GM12878 (cell line): ENCODE data around the gene NAP1L4. TPM values are rescaled to one million over a fixed set of nuclear protein-coding genes. Genes with fewer than 3 reads are reported as not detected.

Source experiments
- ATAC-seq: fragments of 200-7000 bp; cut with Tn5 transposase; 3 replicates; pipeline ENCODE4 v1.9.1; 2020; ENCODE audit warnings: mild to moderate bottlenecking, moderate library complexity
- BruUV-seq: library from RNA; stranded (reverse); fragments of 400-500 nt; replicated peaks from 2 replicates; lab custom pipeline; 2021; lab: Mats Ljungman, UMichigan
- CTCF ChIA-PET: fragments of 300-600 bp; sonication (Branson Sonifier 250); formaldehyde crosslinking; extraction: SDS; loops from one replicate; lab custom pipeline; 2021; ENCODE audit warnings: inconsistent platforms; lab: Yijun Ruan, JAX
- POLR2A ChIA-PET: fragments of 350-600 bp; formaldehyde crosslinking; extraction: SDS; loops from one replicate; lab custom pipeline; 2021; ENCODE audit warnings: inconsistent platforms; lab: Charles Lee
- RAD21 ChIA-PET: fragments of 300-600 bp; sonication (Branson Sonifier 250); formaldehyde crosslinking; loops from one replicate; lab custom pipeline; 2023; ENCODE audit warnings: antibody characterized with exemption; ENCODE audit not compliant: unreplicated experiment; lab: Charles Lee
- SMC1A ChIA-PET: fragments of 300-600 bp; sonication (Branson Sonifier 250); formaldehyde crosslinking; loops from one replicate; lab custom pipeline; 2023; ENCODE audit not compliant: unreplicated experiment, uncharacterized antibody; lab: Charles Lee
- DNase-seq: peaks from one replicate; pipeline ENCODE4 v3.0.0-alpha.2; 2011; ENCODE audit warnings: low read depth, low spot score
- FAIRE-seq: peaks from 3 replicates; lab custom pipeline; 2011; peaks lifted over from hg19 to GRCh38; lab: Jason Lieb, UNC
- H2AFZ ChIP-seq: 2 replicates; pipeline ENCODE4 v1.6.0; 2011; ENCODE audit warnings: low read depth, low read length, control low read depth; ENCODE audit not compliant: control insufficient read depth
- H3K27ac ChIP-seq: 2 replicates; pipeline ENCODE4 v1.5.1; 2011; ENCODE audit warnings: control low read depth; ENCODE audit not compliant: control insufficient read depth, insufficient read depth
- H3K27me3 ChIP-seq, 2 experiments: replicated peaks in 1 of 2; 2 replicates each; pipeline versions ENCODE4 v1.6.0 to v1.6.1; 2011; ENCODE audit warnings: low read length in 1 of 2; ENCODE audit not compliant: control insufficient read depth in 2 of 2, insufficient read depth in 2 of 2
- H3K36me3 ChIP-seq, 2 experiments: 2 replicates each; pipeline ENCODE4 v1.5.1; 2011; ENCODE audit warnings: low read length in 1 of 2; ENCODE audit not compliant: control insufficient read depth in 2 of 2, insufficient read depth in 2 of 2
- H3K4me1 ChIP-seq: 2 replicates; pipeline ENCODE4 v1.6.1; 2011; ENCODE audit warnings: mild to moderate bottlenecking, low read length, moderate library complexity, mixed read lengths; ENCODE audit not compliant: control insufficient read depth, insufficient read depth
- H3K4me2 ChIP-seq: 2 replicates; pipeline ENCODE4 v1.6.0; 2011; ENCODE audit warnings: control low read depth; ENCODE audit not compliant: control insufficient read depth, insufficient read depth
- H3K4me3 ChIP-seq: fragments of 200-600 bp; sonication (generic); 2 replicates; pipeline ENCODE4 v1.5.1; 2016
- H3K79me2 ChIP-seq: 2 replicates; pipeline ENCODE4 v1.6.0; 2011; ENCODE audit warnings: low read length; ENCODE audit not compliant: control insufficient read depth, insufficient read depth
- H3K9ac ChIP-seq: 2 replicates; pipeline ENCODE4 v1.8.0; 2011; ENCODE audit warnings: low read length, control low read depth, mixed read lengths; ENCODE audit not compliant: control insufficient read depth, insufficient read depth
- H3K9me3 ChIP-seq: replicated peaks from 3 replicates; pipeline ENCODE4 v1.5.1; 2011; ENCODE audit warnings: mild to moderate bottlenecking, low read length; ENCODE audit not compliant: control insufficient read depth, insufficient read depth
- H4K20me1 ChIP-seq: 2 replicates; pipeline ENCODE4 v1.6.0; 2011; ENCODE audit not compliant: control insufficient read depth, insufficient read depth
- ATF3 ChIP-seq: IDR thresholded peaks from 2 replicates; pipeline ENCODE4 v1.6.1; 2011; ENCODE audit warnings: low read depth, mild to moderate bottlenecking, low read length, moderate library complexity, borderline replicate concordance; ENCODE audit errors: extremely low read depth
- ATF7 ChIP-seq: fragments of 450-650 bp; IDR thresholded peaks from 2 replicates; pipeline ENCODE4 v1.6.1; 2016; ENCODE audit warnings: low read depth, mild to moderate bottlenecking
- BHLHE40 ChIP-seq, 2 experiments: fragments of 450-650 bp in 1 of 2; IDR thresholded peaks; 2 replicates each; pipeline ENCODE4 v1.6.1; 2011 to 2017; ENCODE audit warnings: low read depth in 2 of 2, borderline replicate concordance in 1 of 2, improper control_type of control experiment in 1 of 2, low read length in 1 of 2, mild to moderate bottlenecking in 1 of 2
- BMI1 ChIP-seq: fragments of 450-650 bp; IDR thresholded peaks from 2 replicates; pipeline ENCODE4 v1.6.1; 2016; ENCODE audit warnings: mild to moderate bottlenecking, moderate library complexity, borderline replicate concordance
- EZH2 ChIP-seq: IDR thresholded peaks from 2 replicates; pipeline ENCODE4 v1.6.1; 2012; ENCODE audit warnings: low read depth, mild to moderate bottlenecking, control low read depth, inconsistent platforms, low read length, borderline replicate concordance; ENCODE audit not compliant: control insufficient read depth
- JUNB ChIP-seq: IDR thresholded peaks from 2 replicates; pipeline ENCODE4 v1.6.1; 2016; ENCODE audit warnings: antibody characterized with exemption, mild to moderate bottlenecking
- MEF2A ChIP-seq: IDR thresholded peaks from 2 replicates; pipeline ENCODE4 v1.6.1; 2011; ENCODE audit warnings: low read depth, mild to moderate bottlenecking, low read length, moderate library complexity; ENCODE audit not compliant: insufficient read depth
- MEF2B ChIP-seq: fragments of 450-650 bp; IDR thresholded peaks from 2 replicates; pipeline ENCODE4 v1.6.1; 2018; ENCODE audit warnings: mild to moderate bottlenecking, moderate library complexity; ENCODE audit not compliant: partially characterized antibody, poor library complexity, severe bottlenecking
- NFIC ChIP-seq: IDR thresholded peaks from 2 replicates; pipeline ENCODE4 v1.6.1; 2012; ENCODE audit warnings: low read depth, mild to moderate bottlenecking, inconsistent platforms, low read length, moderate library complexity
- RAD51 ChIP-seq: fragments of 450-650 bp; IDR thresholded peaks from 2 replicates; pipeline ENCODE4 v1.6.1; 2016; ENCODE audit warnings: moderate library complexity, mild to moderate bottlenecking, inconsistent platforms
- RUNX3 ChIP-seq: IDR thresholded peaks from 2 replicates; pipeline ENCODE4 v1.6.1; 2012; ENCODE audit warnings: low read length, inconsistent platforms
- SPI1 ChIP-seq: IDR thresholded peaks from 2 replicates; pipeline ENCODE4 v1.6.1; 2011; ENCODE audit warnings: low read depth, mild to moderate bottlenecking, low read length, moderate library complexity, borderline replicate concordance; ENCODE audit not compliant: insufficient read depth
- TARDBP ChIP-seq: IDR thresholded peaks from 2 replicates; pipeline ENCODE4 v1.6.1; 2016; ENCODE audit warnings: borderline replicate concordance
- TBL1XR1 ChIP-seq: IDR thresholded peaks from 2 replicates; pipeline ENCODE4 v1.6.1; 2012; ENCODE audit warnings: low read depth, low read length, improper control_type of control experiment
- USF1 ChIP-seq: IDR thresholded peaks from 2 replicates; pipeline ENCODE4 v1.6.1; 2011; ENCODE audit warnings: borderline replicate concordance, low read depth, mild to moderate bottlenecking, moderate library complexity, mixed read lengths, low read length; ENCODE audit not compliant: insufficient read depth; ENCODE audit errors: extremely low read length
- USF2 ChIP-seq: IDR thresholded peaks from 2 replicates; pipeline ENCODE4 v1.6.1; 2011; ENCODE audit warnings: low read depth, low read length, improper control_type of control experiment, borderline replicate concordance
- WGBS: methylation state at CpG from one replicate; pipeline ENCODE4 v1.1.6; 2016; ENCODE audit warnings: low lambda C conversion rate; ENCODE audit not compliant: insufficient replicate concordance, insufficient coverage; ENCODE audit errors: missing lambda C conversion rate; 5-methylcytosine and 5-hydroxymethylcytosine counted together
- in situ Hi-C: fragments of 300-500 bp; cut with MboI; formaldehyde crosslinking; loops from 9 replicates; pipeline ENCODE4 v1.14.3; 2018; ENCODE audit warnings: mixed read lengths
- intact Hi-C: fragments of 100-400 bp; cut with micrococcal nuclease; formaldehyde crosslinking; loops from one replicate; pipeline ENCODE4 v1.14.2; 2022; ENCODE audit not compliant: unreplicated experiment
- polyA plus RNA-seq, 11 experiments: library from polyadenylated mRNA; depleted of rRNA in 4 of 11; unstranded in 6 of 11; stranded (reverse) in 5 of 11; fragments of >200 nt; fragmentation: Nextera tagmentation in 4 of 11; fragmentation: Illumina TruSeq in 1 of 11; extraction: Ambion mirVana in 4 of 11; extraction: Trizol in 1 of 11; gene quantifications; 1 replicate in 1 of 11; 2 replicates in 10 of 11; pipeline versions ENCODE4 v1.2.1 to v1.2.3, GENCODE V29; 2011 to 2016; ENCODE audit warnings: inconsistent platforms in 2 of 11, missing spikeins in 2 of 11, low read depth in 1 of 11
- total RNA-seq, 4 experiments: library from RNA; depleted of rRNA in 3 of 4; stranded (reverse); fragments of >200 nt in 3 of 4; fragmentation: Illumina TruSeq in 1 of 4; extraction: Trizol in 1 of 4; gene quantifications; 2 replicates each; pipeline versions ENCODE4 v1.2.1 to v1.2.3, GENCODE V29; 2013 to 2021
- TF ChIP-seq, protein P1 (sequence below): fragments of 450-650 bp; IDR thresholded peaks from 2 replicates; pipeline ENCODE4 v1.6.1; 2017; ENCODE audit warnings: mild to moderate bottlenecking, moderate library complexity

NAP1L4 gene
- total and polyA plus RNA-seq, 10 of the 15 experiments (the other 5 are each of a cell fraction or from before 2014, with no cell fraction given) = 24.8 to 198 (median 114) TPM

GRCh38 chr11:3036419-3036818 is 44.3 kb upstream of the NAP1L4 start:
- Histone ChIP-seq H3K4me2 (peak overlapping the region; percentile 72), H3K79me2 (no peaks in the 10 kb centered on the region; the same call in 1 of the 2 replicates), H3K4me3 (0 out of 2 replicates have a peak overlapping the region, but pooled peaks have one; percentile 2), H3K27ac (peak overlapping the region; percentile 69), H3K9me3 (no peaks in the 10 kb centered on the region), H4K20me1 (no peaks in the 10 kb centered on the region), H3K36me3 (peaks cover 26 to 42% of the 10 kb centered on the region in 2 experiments), H3K27me3 (no peaks in the 10 kb centered on the region), H3K4me1 (peaks cover 29% of the 10 kb centered on the region), H2AFZ (peak overlapping the region; percentile 68), H3K9ac (peak overlapping the region; percentile 21; the same call in 1 of the 2 replicates)
- no TSS peak for BruUV-seq
- intact Hi-C loops (no loop called here), in situ Hi-C loops (no loop called here)
- ChIA-PET CTCF (interaction anchor here (0.9 to 6.6 kb wide), 8 partner anchors 12 to 504 kb away, joined by 3 to 143 read pairs (median 11); no protein-coding TSS in a partner anchor), RAD21 (interaction anchor here (1.1 to 4.6 kb wide), 4 partner anchors 10 to 54 kb away, joined by 3 to 51 read pairs (median 3); no protein-coding TSS in a partner anchor), POLR2A (no interaction called here), SMC1A (interaction anchor here (0.7 to 5.6 kb wide), 6 partner anchors 14 to 54 kb away, joined by 3 to 47 read pairs (median 6); no protein-coding TSS in a partner anchor)
- peak; percentile 31 for FAIRE-seq
- 51% methylated on average over 5 of the region's 5 CpGs for WGBS
- peak; percentile 49 for ATAC-seq
- DNase-seq = peak; percentile 19
- TF ChIP-seq USF1 = peak; percentile 6
- peak; percentile 18; the same call in 1 of the 2 replicates for TF ChIP-seq ATF3
- TF ChIP-seq MEF2A = peak; percentile 82; the same call in 1 of the 2 replicates
- TF ChIP-seq RUNX3 = peak; percentile 57; the same call in 1 of the 2 replicates
- peak; percentile 79 for TF ChIP-seq RAD51
- TF ChIP-seq TBL1XR1 = no peak
- TF ChIP-seq, protein P1, sequence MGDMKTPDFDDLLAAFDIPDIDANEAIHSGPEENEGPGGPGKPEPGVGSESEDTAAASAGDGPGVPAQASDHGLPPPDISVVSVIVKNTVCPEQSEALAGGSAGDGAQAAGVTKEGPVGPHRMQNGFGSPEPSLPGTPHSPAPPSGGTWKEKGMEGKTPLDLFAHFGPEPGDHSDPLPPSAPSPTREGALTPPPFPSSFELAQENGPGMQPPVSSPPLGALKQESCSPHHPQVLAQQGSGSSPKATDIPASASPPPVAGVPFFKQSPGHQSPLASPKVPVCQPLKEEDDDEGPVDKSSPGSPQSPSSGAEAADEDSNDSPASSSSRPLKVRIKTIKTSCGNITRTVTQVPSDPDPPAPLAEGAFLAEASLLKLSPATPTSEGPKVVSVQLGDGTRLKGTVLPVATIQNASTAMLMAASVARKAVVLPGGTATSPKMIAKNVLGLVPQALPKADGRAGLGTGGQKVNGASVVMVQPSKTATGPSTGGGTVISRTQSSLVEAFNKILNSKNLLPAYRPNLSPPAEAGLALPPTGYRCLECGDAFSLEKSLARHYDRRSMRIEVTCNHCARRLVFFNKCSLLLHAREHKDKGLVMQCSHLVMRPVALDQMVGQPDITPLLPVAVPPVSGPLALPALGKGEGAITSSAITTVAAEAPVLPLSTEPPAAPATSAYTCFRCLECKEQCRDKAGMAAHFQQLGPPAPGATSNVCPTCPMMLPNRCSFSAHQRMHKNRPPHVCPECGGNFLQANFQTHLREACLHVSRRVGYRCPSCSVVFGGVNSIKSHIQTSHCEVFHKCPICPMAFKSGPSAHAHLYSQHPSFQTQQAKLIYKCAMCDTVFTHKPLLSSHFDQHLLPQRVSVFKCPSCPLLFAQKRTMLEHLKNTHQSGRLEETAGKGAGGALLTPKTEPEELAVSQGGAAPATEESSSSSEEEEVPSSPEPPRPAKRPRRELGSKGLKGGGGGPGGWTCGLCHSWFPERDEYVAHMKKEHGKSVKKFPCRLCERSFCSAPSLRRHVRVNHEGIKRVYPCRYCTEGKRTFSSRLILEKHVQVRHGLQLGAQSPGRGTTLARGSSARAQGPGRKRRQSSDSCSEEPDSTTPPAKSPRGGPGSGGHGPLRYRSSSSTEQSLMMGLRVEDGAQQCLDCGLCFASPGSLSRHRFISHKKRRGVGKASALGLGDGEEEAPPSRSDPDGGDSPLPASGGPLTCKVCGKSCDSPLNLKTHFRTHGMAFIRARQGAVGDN = no peak
- TF ChIP-seq NFIC = 0 out of 2 replicates have a peak, but pooled peaks have one; percentile 21
- peak in 1 of 2 experiments; percentile 33; a peak in 1 of 4 replicates for TF ChIP-seq BHLHE40 (IDR thresholded peaks at IDR 0.05; ENCODE audit: borderline replicate concordance in 1 of 2, low read depth in 2 of 2, low read length in 1 of 2)
- TF ChIP-seq SPI1 = 0 out of 2 replicates have a peak, but pooled peaks have one; percentile 49
- TF ChIP-seq ATF7 = peak; percentile 29; the same call in 1 of the 2 replicates
- TF ChIP-seq TARDBP = no peak
- TF ChIP-seq MEF2B = peak; percentile 59
- peak; percentile 12; the same call in 1 of the 2 replicates for TF ChIP-seq USF2
- TF ChIP-seq EZH2 = no peak
- no peak for TF ChIP-seq JUNB
- TF ChIP-seq BMI1 = no peak
